Heart right ventricle (tissue), 16 donors: ENCODE results near the gene KLHL30. TPM values are rescaled to one million over a fixed set of nuclear protein-coding genes. Genes with fewer than 3 reads are reported as not detected.
A peak's percentile ranks its signal among the peaks of the same experiment; 100 is the strongest.

ENCODE experiments used
- ATAC-seq, 8 donors: fragments of 200-7000 bp; cut with Tn5 transposase; one replicate each; pipeline ENCODE4 v1.9.1; 2020; ENCODE audit warnings: mild to moderate bottlenecking in 8 of 8, moderate library complexity in 8 of 8, moderate number of reproducible peaks in 1 of 8
- DNase-seq, 2 donors: peaks; one replicate each; pipeline ENCODE4 v3.0.0-alpha.2; 2020
- H3K27ac ChIP-seq, 10 donors: fragments of 200-600 bp; sonication (generic) in 2 of 10; one replicate each; pipeline versions ENCODE4 v1.5.0 to v1.8.0; 2020 to 2022; ENCODE audit warnings: mild to moderate bottlenecking in 3 of 10
- H3K27me3 ChIP-seq, 7 donors: fragments of 200-600 bp; one replicate each; pipeline ENCODE4 v1.8.0; 2021 to 2022; ENCODE audit warnings: mild to moderate bottlenecking in 2 of 7
- H3K36me3 ChIP-seq, 9 donors: fragments of 200-600 bp; sonication (generic) in 1 of 9; one replicate each; pipeline versions ENCODE4 v1.5.0 to v1.8.0; 2020 to 2022; ENCODE audit warnings: mild to moderate bottlenecking in 2 of 9
- H3K4me1 ChIP-seq, 9 donors: fragments of 200-600 bp; sonication (generic) in 1 of 9; one replicate each; pipeline versions ENCODE4 v1.5.0 to v1.8.0; 2020 to 2022; ENCODE audit warnings: mild to moderate bottlenecking in 4 of 9
- H3K4me3 ChIP-seq, 10 donors: fragments of 200-600 bp; sonication (generic) in 2 of 10; one replicate each; pipeline versions ENCODE4 v1.5.0 to v1.8.0; 2020 to 2022; ENCODE audit warnings: mild to moderate bottlenecking in 7 of 10, moderate library complexity in 2 of 10
- H3K9me3 ChIP-seq, 11 donors: fragments of 200-600 bp in 10 of 11; sonication (generic) in 2 of 11; one replicate each; pipeline versions ENCODE4 v1.5.0 to v1.8.0; 2013 to 2022; ENCODE audit warnings: mild to moderate bottlenecking in 2 of 11, control low read depth in 1 of 11, moderate library complexity in 1 of 11
- CTCF ChIP-seq, 9 donors: fragments of 200-600 bp; sonication (generic) in 2 of 9; IDR thresholded peaks; one replicate each; pipeline versions ENCODE4 v1.5.0 to v1.8.0; 2021 to 2022; ENCODE audit warnings: antibody characterized with exemption in 9 of 9, mild to moderate bottlenecking in 5 of 9, moderate library complexity in 1 of 9
- WGBS, 2 donors: extraction: QIAGEN DNeasy Blood & Tissue Kit; methylation state at CpG; one replicate each; pipeline ENCODE4 v1.1.7; 2013; ENCODE audit warnings: inconsistent platforms in 1 of 2; 5-methylcytosine and 5-hydroxymethylcytosine counted together
- intact Hi-C, 10 donors: fragments of 100-400 bp; cut with DNase I; formaldehyde crosslinking; loops; one replicate each; pipeline versions ENCODE4 v1.11.1 to v1.14.2; 2022
- polyA plus RNA-seq, 2 donors: library from polyadenylated mRNA; stranded (reverse); fragments of 200-250 nt; gene quantifications; one replicate each; pipeline ENCODE4 v1.2.3, GENCODE V29; 2013
- total RNA-seq, 10 donors: library from RNA; stranded (reverse); fragmentation: NEBNext Ultra II Directional in 3 of 10; extraction: Animal tissue kit (Norgen Biotek cat#: 25700) in 3 of 10; gene quantifications; one replicate each; pipeline versions ENCODE4 v1.2.1 to v1.2.4, GENCODE V29; 2021 to 2023
- donor health status: Arrhythmogenic right ventricular cardiomyopathy.
- donor health status: ischemic (EF 13 %, LVEDD 7.1; RV severe dilation, severe dysfunction).
- donor health status: healthy with polysubstance abuse.
- donor health status: DM: no; HTN: yes; CAD: no.
- donor health status: DM: no; HTN: no; CAD: no.
- donor health status: ischemic (EF 25% LVEDD 6.9; RV normal size, moderate dysfunction).
- donor health status: ischemic (EF 25% LVEDD 5.7; RV mildly dilated, moderate dysfunction).
- donor health status: healthy.
- donor health status: DM: yes; HTN: yes; CAD: no.
- donor health status: Ischemic cardiomyopathy.
- donor health status: ischemic (EF 35%, LVEDD 5.7; RV mildly dilated, moderate dysfunction).
- donor health status: nonischemic (EF 11% LVEDD 7.7; RV severe dilation, severe dysfunction).
- donor health status: DM: yes; HTN: yes; CAD: no.
- donor health status: PGD.
- donor health status: ischemic (EF 29% LVEDD 5.4; RV normal size, mild dysfunction).
- donor health status: nonischemic (EF 23%, LVEDD 6.1; RV moderate dilation, normal function).

The KLHL30 gene
- total and polyA plus RNA-seq, 12 donors, result 3.0 to 30.1 (median 25.9) TPM

GRCh38 chr2:238162846-238163441 lies 24.5 kb downstream of the KLHL30 start:
- DNase-seq (no peak), ATAC-seq (no peak)
- H3K27me3 ChIP-seq, result peaks cover 8 to 62% (median 53%) of the 10 kb centered on the region in 7 donors
- TF ChIP-seq CTCF (IDR thresholded peaks at IDR 0.05), result no peak
- intact Hi-C loops, result loop anchor here in 3 of 10 donors (5.0 to 10.0 kb wide), 2 partner anchors 99 to 102 kb away; no protein-coding TSS in a partner anchor
- no peak overlapping the region for H3K4me3 ChIP-seq
- WGBS, 2 donors, result 75 to 78% methylated on average over 15 of the region's 15 CpGs
- H3K36me3 ChIP-seq, result peaks cover 0 to 16% (median 0%) of the 10 kb centered on the region in 9 donors
- H3K4me1 ChIP-seq, result peaks cover 0 to 24% (median 9%) of the 10 kb centered on the region in 9 donors
- H3K27ac ChIP-seq, result no peak overlapping the region
- H3K9me3 ChIP-seq, result no peaks in the 10 kb centered on the region

- no peak for DNase-seq
Observed at GRCh38 chr2:238163481-238164198, 25.2 kb downstream of the KLHL30 start.

DNA sequence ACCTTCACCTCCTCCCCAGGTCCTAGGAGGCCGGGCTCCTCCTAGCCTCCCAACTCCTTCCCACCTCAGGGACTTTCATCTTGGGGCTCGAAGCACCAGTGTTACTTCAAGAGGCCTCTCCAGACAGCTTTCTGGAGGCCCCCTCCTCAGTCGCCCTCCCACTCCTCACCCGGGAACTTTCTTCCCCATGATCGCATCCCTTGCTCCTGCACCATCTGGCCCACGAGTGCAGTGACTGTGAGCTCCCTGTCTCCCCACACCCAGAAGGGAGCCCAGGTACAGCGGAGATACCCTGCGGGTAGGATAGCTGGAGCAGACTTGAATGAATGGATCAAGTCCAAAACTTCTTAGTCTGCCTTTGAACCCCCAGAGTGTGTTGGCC lies 26.4 kb downstream of the KLHL30 start:
- WGBS, 2 donors, result 92% methylated on average over 8 of the region's 8 CpGs
- Histone ChIP-seq H3K27ac (no peak overlapping the region), H3K4me1 (peaks cover 0 to 20% (median 8%) of the 10 kb centered on the region in 9 donors), H3K9me3 (no peaks in the 10 kb centered on the region), H3K27me3 (peaks cover 3 to 46% (median 38%) of the 10 kb centered on the region in 7 donors), H3K4me3 (no peak overlapping the region), H3K36me3 (peaks cover 0 to 36% (median 3%) of the 10 kb centered on the region in 9 donors)
- DNase-seq (peak in 1 of 2 donors; percentile 3), ATAC-seq (no peak)
- intact Hi-C loops, result loop anchor here in 3 of 10 donors (5.0 to 10.0 kb wide), 2 partner anchors 97 to 100 kb away; no protein-coding TSS in a partner anchor
- TF ChIP-seq CTCF (IDR thresholded peaks at IDR 0.05), result no peak

More at GRCh38 chr2:238163481-238164198, 25.2 kb downstream of the KLHL30 start:
- ATAC-seq, result no peak
- Histone ChIP-seq H3K4me3 (peak overlapping the region in 5 of 10 donors; percentile 7 to 19 (median 10)), H3K36me3 (peaks cover 0 to 23% (median 0%) of the 10 kb centered on the region in 9 donors), H3K27me3 (peaks cover 8 to 55% (median 48%) of the 10 kb centered on the region in 7 donors), H3K27ac (no peak overlapping the region), H3K9me3 (no peaks in the 10 kb centered on the region), H3K4me1 (peaks cover 0 to 17% (median 6%) of the 10 kb centered on the region in 9 donors)
- WGBS, 2 donors, result 5 to 9% methylated on average over 83 to 95 of the region's 95 CpGs
- intact Hi-C loops, result loop anchor here in 3 of 10 donors (5.0 to 10.0 kb wide), 2 partner anchors 99 to 101 kb away; no protein-coding TSS in a partner anchor
- TF ChIP-seq CTCF (IDR thresholded peaks at IDR 0.05), result no peak

- H3K4me1 ChIP-seq, result peaks cover 0 to 21% (median 10%) of the 10 kb centered on the region in 9 donors
- H3K4me3 ChIP-seq, result no peak overlapping the region
- no peak overlapping the region for H3K27ac ChIP-seq
- no peak for DNase-seq
- no peaks in the 10 kb centered on the region for H3K9me3 ChIP-seq
- no peak for TF ChIP-seq CTCF (IDR thresholded peaks at IDR 0.05)
- peaks cover 0 to 41% (median 33%) of the 10 kb centered on the region in 7 donors for H3K27me3 ChIP-seq
- ATAC-seq, result no peak
- H3K36me3 ChIP-seq, result peaks cover 0 to 41% (median 8%) of the 10 kb centered on the region in 9 donors
- 92 to 96% methylated on average over 12 of the region's 12 CpGs for WGBS, 2 donors
- intact Hi-C loops, result loop anchor here in 1 of 10 donors (10.0 kb wide), 1 partner anchor 99 kb away; no protein-coding TSS in a partner anchor
Observed at GRCh38 chr2:238165288-238165921, 26.9 kb downstream of the KLHL30 start.
